ENCODE data around the gene ITGB7.

ITGB7 gene

GRCh38 chr12:53143355-53143754 is 63.7 kb downstream of the ITGB7 start:
- DNase-seq (ENCODE audit: low read depth), result no peak
